ENCODE results near the gene ORM2.
"Not testable (repeated sequence)": the region's sequence is repeated elsewhere in the genome, so short reads cannot be mapped to it uniquely, and the experiment has no call there.

Gene ORM2

DNA sequence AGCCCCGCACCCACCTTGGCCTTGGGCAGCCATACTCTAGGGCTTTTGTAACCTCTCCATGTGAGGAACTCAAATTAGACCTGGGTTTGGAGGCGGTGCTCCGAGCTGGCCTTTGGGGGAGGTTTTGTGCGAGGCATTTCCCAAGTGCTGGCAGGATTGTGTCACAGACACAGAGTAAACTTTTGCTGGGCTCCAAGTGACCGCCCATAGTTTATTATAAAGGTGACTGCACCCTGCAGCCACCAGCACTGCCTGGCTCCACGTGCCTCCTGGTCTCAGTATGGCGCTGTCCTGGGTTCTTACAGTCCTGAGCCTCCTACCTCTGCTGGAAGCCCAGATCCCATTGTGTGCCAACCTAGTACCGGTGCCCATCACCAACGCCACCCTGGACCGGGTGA is at the start of gene ORM2:
TSS of gene ORM2 (plus strand) at position 245 of the 398 bp plus-strand sequence. CDS start at position 281, 36 bp downstream.
- not testable (repeated sequence) for DNase-seq (ENCODE audit: low read depth); H3K4me3 ChIP-seq (ENCODE audit: low read depth, low read length)

DNA sequence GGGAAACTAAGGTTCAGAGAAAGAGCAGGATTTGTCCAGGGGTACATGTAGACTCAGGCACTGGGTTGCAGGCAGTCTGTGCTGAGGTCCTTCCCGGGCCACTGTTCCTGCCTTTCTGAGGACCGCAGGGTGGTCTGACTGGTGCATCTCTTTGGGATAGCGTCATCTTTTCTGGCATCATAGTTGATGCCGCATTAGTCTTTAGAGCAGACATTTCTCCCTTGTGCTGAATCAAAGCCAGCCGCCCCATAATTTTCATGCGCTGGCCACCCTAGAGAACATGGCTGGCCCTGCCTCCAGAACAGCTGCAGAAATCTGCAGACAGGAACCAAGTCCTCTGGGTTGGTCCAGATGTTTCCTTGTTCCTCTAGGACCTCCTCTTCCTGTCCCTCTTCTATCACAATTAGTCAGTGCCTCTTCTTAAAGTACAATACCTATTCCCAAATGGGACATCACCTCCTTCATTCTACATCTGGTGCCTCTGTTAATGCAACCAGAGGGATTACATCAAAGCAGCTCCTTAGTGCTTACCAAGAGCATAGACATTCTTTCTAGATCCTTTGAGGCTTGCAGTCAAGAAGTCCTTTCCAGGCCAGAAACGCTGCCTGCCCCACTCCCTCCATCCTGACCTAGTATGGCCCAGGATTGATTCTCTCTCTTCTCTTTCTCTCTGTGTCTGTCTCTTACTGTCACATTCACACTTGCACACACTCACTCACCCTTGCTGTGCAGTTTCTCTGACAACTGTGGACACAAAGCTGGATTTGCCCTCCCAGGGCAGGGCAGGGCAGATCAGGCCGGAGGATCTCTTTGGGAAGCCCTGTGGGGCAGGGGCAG is 48.8 kb upstream of the ORM2 start:
- no peak for DNase-seq (ENCODE audit: low read depth)
- TF ChIP-seq, protein P1, sequence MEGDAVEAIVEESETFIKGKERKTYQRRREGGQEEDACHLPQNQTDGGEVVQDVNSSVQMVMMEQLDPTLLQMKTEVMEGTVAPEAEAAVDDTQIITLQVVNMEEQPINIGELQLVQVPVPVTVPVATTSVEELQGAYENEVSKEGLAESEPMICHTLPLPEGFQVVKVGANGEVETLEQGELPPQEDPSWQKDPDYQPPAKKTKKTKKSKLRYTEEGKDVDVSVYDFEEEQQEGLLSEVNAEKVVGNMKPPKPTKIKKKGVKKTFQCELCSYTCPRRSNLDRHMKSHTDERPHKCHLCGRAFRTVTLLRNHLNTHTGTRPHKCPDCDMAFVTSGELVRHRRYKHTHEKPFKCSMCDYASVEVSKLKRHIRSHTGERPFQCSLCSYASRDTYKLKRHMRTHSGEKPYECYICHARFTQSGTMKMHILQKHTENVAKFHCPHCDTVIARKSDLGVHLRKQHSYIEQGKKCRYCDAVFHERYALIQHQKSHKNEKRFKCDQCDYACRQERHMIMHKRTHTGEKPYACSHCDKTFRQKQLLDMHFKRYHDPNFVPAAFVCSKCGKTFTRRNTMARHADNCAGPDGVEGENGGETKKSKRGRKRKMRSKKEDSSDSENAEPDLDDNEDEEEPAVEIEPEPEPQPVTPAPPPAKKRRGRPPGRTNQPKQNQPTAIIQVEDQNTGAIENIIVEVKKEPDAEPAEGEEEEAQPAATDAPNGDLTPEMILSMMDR (conservative IDR thresholded peaks at IDR 0.05; ENCODE audit: low read depth, low read length) = no peak
- no peak overlapping the region for H3K4me3 ChIP-seq (ENCODE audit: low read depth, low read length)

DNA sequence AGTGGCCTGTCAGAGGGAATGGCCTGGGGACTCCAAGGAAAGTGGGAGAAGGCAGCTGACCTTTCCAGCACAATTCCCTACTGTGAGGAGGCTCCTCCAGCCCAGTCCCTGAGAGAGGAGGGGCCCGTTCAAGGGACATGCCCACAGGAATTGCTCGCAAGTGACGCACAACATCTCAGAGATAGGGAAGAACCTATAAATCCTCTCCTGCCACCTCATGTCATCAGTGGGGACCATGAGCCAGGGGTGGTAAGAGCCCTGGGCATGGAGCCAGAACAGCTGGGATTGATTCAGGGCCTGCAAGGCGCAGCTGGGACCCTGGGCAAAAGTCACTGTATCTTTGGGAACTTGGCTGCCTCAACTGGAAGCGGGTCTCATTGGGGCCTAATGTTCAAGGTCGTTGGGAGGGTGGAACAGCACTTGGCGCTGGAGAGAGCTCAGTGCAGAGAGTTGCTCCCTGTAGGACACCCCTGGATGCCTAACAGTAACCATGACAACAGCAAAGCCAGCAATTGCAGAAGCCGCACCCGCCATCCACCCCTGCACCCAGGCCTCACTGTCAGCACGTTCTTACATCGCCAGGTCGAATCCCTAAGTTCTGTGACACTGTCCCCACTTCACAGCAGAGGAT is 48.1 kb upstream of the ORM2 start:
- TF ChIP-seq, protein P1 (conservative IDR thresholded peaks at IDR 0.05; ENCODE audit: low read depth, low read length) = no peak
- no peak for DNase-seq (ENCODE audit: low read depth)
- no peak overlapping the region for H3K4me3 ChIP-seq (ENCODE audit: low read depth, low read length)

DNA sequence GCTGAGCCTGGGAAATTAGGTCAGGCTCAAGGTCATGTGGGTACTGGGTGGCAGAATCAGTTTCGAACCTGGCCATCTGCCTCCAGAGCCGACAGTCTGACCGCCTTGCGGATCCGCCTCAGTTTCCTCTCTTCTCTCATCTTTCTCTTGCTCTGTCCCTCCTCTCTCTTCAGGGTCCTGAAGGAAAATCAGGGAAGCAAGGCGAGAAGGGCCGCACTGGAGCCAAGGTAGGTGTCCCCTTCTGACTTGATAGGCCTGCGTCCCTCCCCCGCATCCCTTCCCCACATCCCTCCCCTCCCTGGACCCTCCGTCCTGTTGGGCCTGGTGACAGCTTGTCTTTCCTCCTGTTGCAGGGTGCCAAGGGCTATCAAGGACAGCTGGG is 47.6 kb upstream of the ORM2 start:
- no peak for DNase-seq (ENCODE audit: low read depth)
- H3K4me3 ChIP-seq (ENCODE audit: low read depth, low read length) = no peak overlapping the region
- TF ChIP-seq, protein P1 (conservative IDR thresholded peaks at IDR 0.05; ENCODE audit: low read depth, low read length) = no peak

DNA sequence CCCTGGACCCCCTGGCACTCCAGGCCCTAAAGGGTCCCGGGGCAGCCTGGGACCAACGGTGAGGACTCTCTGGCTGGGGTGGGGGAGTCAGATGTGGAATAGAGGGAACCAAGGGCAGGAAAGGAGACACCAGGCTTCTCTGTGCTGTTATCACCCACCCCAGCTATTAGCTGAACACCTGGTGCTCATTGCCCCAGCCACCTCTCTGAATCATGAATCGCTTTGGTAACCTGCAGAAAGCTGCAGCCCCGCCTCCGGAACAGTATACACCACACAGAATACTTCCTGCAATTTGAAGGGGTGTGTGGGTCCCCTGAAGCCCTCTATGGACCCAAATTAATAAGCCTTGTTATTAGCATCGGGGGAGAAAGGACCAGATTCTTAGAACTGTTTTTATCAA is 47.2 kb upstream of the ORM2 start:
- DNase-seq (ENCODE audit: low read depth) = no peak
- TF ChIP-seq, protein P1 (conservative IDR thresholded peaks at IDR 0.05; ENCODE audit: low read depth, low read length) = no peak
- no peak overlapping the region for H3K4me3 ChIP-seq (ENCODE audit: low read depth, low read length)

DNA sequence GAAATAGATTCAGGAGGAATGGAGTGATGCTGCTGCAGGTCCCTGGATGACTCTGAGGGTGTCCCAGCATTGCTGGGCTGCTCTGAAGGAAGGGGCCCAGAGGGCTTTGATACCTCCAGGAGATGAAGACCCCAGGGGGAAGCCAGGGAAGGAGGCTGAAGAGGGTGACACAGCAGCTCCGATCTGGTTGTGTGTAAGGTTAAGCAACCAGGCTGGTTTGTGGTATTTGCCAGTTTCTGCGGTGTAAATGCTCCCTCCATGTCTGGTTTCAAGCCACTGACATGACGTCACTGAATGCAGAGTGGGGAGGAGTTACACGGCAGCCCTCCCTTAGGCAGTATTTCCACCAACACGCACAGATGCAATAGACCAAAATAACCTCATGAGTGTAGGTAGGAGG is 46.7 kb upstream of the ORM2 start:
- peak; percentile 75 for DNase-seq (ENCODE audit: low read depth)
- TF ChIP-seq, protein P1 (conservative IDR thresholded peaks at IDR 0.05; ENCODE audit: low read depth, low read length) = no peak
- H3K4me3 ChIP-seq (ENCODE audit: low read depth, low read length) = no peak overlapping the region

DNA sequence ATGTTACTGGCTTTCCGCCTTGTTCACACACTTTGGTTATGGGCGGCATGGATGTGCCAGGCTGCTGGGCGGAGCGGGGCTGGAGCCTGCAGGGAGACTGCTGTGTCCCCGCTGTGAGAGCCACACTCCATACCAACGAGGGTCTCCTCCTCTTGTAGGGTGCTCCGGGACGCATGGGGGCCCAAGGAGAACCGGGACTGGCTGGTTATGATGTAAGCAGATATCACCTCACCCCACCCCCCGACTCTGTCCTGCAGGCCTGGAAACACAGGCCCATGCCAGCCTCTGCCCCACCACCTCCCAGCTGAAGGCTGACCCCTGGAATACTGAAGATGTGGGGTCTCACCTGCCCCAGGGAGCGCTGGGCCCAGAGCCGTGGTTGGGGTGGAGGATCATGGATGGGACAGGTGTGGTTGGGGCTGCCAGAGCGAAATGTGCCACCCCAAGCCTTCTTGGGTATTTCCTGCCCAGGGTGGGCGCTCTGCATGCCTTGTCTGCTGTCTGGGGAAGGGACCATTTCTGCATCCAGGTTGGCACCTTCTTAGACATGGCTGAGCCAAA is 46.0 kb upstream of the ORM2 start:
- no peak overlapping the region for H3K4me3 ChIP-seq (ENCODE audit: low read depth, low read length)
- TF ChIP-seq, protein P1 (conservative IDR thresholded peaks at IDR 0.05; ENCODE audit: low read depth, low read length) = no peak
- no peak for DNase-seq (ENCODE audit: low read depth)

Measured in choroid plexus epithelial cell (primary cell).